HG02623 (cell line): Measurements from ENCODE around the gene BCL2L1.

Source experiments
- ATAC-seq: cut with Tn5 transposase; IDR thresholded peaks from one replicate; pipeline ENCODE4 v1.9.1; 2021; ENCODE audit warnings: moderate library complexity; ENCODE audit not compliant: unreplicated experiment

BCL2L1 gene

DNA sequence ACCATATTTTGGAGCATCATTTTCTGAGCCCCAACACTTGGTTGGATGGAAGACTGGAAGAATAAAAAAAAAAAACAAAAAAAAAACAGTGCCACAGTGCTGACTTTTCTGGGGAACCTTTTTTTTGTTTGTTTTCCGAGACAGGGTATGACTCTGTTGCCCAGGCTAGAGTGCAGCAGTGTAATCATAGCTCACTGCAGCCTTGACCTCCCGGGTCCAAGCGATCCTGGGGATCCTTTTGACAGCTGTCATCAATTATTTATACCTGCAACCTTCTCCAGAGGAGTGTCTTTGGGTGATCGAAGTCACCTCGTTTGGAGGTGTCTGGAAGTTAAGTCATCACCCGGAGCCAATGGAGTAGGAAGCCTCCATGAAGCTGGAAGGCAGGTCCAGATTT, 8.7 kb upstream of the BCL2L1 start:
- ATAC-seq: no peak

DNA sequence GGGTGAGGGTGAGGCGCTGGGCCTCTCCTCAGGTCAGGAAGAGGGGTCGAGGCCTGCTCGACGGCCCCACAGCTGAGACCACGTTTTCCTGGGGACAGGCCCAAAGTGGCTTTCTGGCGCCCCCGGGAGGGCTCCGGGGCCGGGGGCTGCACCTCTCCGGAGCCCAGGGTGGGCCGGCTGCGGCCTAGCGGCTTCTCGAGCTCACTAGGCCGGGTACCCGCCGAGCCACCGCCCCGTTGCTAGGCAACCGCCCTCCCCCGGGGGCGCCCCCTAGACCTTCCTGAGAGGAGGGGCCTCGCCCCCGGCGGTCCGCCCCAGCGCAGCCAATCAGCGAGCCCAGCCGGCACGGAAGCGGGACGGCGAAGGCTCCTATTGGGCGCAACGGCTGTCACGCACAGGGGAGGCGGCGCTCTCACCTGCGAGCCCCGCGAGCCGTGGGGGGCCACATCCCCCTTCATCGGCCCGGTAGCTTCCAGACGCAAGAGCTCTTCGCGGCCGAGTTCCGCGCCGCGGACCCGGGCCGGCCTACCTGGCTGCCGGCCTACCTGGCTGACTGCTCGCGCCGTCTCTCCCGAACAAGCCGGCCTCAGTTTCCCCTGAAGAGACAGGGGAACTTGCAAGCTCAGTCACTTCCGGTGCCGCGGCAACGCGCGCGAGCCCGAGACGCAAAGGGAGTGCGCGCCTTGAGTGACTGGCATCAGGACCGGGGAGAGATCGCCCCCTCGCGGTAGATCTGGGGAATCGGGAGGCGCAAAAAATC, 831 bp upstream of the BCL2L1 start:
- peak; percentile 85 for ATAC-seq

DNA sequence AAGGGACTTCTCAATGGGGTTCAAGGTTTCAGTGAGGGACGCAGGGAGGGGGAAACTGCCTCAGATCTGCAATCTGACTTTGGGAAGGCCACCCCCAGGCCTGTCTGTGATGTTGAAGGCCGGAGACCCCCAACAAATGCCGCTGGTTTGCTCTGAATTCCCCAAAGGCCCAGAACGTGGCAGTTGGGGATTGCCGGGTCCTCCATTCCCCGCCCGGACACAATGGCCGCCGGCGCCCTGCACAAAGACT, 326 bp upstream of the BCL2L1 start:
- ATAC-seq: peak; percentile 6

DNA sequence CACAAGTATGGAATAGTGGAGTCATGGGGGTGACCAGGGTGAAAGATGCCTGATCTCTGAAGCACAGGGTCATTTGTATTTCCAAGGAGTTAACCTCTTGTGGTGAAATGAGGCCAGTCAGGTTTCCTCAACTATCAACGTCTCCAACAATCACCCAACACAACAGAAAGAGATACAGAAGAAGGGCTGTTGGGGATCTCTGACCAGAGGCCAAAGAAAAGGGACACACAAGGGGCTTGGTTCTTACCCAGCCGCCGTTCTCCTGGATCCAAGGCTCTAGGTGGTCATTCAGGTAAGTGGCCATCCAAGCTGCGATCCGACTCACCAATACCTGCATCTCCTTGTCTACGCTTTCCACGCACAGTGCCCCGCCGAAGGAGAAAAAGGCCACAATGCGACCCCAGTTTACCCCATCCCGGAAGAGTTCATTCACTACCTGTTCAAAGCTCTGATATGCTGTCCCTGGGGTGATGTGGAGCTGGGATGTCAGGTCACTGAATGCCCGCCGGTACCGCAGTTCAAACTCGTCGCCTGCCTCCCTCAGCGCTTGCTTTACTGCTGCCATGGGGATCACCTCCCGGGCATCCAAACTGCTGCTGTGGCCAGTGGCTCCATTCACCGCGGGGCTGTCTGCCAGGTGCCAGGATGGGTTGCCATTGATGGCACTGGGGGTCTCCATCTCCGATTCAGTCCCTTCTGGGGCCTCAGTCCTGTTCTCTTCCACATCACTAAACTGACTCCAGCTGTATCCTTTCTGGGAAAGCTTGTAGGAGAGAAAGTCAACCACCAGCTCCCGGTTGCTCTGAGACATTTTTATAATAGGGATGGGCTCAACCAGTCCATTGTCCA, 1.0 kb downstream of the BCL2L1 start:
- no peak for ATAC-seq

DNA sequence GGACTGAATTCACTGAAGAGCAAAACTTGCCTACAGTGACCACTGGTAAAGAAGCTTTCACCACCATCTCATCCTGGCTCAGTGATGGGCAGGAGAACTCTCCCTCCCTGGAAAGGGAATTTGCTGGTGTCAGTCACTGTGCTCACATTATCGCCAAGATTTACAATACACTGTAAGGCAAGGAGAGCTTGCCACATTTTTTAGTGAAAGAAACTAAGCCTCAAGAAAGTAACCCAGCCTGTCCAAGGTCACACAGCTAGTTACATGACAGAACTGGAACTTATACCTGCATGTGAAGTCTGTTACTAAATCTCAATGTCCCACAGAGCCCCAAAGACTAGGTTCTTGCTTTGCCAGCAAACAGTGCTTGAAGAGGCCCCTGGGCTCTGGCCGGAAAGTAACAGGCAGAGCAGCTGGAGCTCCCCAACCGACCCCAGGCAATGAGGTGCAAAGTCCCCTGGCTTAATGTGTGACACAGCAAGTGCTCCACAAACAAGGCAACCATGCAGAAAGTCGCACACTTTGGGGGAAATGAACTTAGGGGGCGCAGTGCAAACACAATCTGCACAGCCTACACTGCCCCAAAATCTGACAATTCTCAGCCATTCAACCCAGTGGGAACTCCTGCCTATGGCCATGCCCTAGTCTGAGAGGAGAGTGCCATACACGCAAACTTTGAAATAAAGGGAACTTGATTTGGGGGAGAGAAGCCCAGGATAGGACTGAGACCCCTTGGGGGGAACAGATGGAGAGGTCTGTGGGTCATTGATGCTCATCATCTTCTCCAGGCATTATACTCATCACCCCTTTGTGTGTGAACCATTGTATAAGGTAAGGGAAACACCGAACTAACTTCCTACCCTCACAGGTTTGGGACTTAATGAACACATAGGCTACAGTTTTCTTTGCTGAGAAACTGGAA, 1.9 kb downstream of the BCL2L1 start:
- no peak for ATAC-seq

DNA sequence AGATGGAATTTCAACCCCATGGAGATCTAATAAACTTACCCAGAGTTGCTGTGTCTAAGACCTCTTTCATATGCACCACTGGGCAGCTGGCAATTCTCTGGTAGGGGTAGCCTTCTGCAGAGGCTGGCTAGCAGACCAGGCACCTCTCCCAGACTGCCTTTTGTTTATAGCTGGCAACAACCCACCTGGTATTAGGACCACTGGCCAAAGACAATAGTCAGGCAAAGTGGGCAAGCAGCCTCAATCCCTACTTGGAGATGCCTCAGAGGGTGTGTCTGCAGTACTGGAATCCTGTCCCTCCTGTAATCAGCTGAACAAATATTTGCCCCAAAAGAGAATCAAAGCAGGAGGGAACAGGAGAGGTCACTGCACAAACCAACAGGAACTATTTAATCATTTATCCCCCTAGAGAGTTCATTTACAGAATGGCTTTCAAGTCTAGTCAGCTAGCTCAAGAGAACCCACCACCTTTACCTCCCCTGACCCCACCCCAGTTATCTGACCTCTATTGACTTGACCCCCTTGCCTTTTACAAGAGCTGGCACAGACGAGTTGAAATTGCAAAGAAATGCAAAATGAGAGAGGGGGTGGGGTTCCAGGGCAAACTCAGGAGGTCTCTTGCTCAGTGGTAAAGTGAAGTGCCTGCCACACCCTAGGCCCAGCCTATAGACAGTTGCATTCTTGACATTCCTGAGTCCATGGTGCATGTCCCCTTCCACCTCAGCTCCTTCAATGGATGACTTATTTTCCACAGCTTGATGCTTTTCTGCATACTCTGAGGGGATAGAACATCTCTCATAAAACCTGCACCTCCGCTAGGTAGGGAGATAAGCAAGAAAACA, 2.8 kb downstream of the BCL2L1 start:
- no peak for ATAC-seq

DNA sequence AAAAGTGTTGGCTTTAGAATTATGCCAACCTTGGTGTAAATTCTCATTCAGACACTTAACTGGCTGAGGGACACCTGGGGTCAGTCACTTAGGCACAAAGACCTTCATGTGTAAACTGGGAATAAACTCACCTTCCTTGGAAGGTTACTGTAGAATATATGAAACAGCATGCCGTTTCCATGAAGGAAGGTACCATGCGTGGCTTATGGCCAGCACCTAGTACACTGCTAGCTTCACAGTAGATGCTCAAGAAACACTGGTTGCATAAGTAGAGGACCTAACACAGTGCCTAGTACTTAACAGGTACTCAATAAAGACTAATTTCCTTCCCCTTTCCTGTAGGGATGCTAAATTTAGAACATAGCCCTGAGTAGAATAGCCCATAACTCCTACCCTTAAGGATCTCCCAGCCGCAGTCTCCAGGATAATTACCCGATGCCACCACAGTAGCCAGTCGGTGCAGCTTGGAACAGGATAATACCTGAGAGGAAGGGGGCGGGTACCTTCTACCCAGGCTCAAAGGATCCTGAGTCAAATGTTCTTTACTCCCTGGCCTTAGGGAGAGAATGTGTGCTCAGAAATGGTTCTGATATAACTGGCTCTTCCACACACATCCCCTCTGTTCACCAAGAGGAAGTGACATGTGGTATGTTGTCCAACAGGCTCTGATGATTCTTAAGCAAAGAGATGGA, 3.6 kb downstream of the BCL2L1 start:
- ATAC-seq: no peak

DNA sequence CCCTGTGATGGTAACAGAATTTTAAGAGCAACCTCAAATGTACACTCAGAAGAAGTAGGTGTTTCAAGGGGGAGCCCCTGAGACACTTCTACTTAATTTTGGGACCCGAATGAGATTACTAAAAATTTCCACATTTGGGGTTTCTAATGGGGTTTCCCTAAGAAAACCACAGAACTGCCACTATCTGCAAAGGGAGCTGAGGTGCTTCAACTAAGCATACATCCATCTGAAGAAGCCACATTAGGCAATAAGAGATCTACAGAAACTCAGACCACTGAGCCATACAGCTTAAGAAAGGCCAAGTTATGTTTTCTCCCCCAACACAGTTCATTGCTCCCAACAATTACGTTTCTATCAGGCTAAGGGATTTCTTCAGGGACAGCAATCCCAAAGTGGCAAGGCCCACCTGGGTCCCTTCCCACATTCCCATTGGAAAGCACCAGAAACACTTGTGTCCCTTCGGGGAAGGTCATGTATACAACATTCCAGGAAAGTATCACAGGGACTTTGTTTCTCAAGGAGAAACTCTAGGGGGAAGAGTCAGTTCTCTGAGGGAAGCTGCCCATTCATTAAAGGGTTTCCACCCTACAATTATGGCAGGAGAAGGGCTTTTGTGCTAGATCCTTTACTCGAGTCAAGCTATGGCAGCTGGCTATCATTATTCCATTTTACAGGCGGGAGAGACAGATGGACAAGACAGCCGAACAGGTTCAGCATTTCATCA, 5.0 kb downstream of the BCL2L1 start:
- peak; percentile 42 for ATAC-seq

DNA sequence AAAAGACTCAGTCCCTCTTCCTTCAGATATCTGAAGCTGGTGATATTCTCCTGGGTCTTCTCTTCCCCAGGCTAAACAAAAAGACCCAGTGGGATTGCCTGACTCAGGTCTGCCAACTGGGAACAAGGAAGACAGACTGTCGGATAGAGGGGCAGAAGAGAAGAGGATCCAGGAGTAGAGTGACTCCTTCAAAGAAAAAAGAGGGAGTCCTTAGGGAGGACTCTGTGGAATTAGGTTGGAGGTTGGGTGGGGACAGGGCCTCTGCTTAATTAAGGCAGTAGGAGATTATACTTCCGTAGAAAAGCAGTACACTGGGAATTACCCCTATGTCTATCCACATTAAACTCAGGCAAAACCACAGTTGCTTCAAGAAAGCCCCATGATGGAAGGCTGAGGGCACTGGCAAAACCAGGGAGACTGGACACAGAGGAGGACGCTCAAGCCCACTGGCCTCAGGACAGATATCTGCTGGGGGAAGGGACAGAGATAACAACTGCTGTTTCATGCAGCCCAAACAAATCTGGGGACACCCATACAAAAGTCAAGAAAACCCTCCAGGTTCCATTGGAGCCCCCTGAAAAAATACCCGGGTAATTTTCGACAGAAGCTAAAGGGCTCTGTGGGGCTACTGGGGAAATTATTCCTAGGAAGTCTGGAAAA, 5.7 kb downstream of the BCL2L1 start:
- ATAC-seq: peak; percentile 12

DNA sequence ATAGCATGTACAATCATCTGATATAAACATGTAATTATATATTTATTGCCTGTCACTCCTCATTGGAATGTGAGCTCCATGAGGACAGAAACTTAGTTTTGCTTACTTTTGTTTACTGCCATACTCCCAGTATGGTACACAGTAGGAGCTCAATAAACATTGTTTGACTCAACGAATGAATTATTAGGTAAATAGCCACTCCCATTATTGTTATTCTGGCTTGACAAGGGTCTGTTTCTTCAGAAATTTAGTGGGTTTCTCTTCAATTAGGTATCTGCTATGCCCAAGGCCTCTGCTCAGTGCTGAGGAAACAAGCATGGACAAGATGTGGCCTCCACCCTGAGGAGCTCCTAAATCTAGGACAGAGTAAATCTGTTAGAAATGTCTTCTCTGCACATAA, 6.3 kb downstream of the BCL2L1 start:
- ATAC-seq: no peak

DNA sequence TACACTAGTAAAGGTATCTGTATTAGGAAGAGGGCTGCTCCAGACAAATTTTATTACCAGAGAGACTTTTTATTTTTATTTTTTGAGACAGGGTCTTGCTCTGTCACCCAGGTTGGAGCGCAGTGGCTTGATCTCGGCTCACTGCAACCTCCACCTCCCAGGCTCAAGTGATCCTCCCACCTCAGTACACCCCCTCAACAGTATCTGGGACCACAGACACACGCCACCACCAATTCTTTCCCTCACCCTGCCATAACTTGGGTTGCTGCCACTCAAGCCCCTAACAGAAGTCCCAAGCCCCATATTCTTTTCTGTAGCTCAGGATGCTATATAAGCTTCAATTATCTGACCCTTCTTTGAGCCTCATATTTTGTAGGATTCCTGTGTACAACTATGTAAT, 6.9 kb downstream of the BCL2L1 start:
- no peak for ATAC-seq

DNA sequence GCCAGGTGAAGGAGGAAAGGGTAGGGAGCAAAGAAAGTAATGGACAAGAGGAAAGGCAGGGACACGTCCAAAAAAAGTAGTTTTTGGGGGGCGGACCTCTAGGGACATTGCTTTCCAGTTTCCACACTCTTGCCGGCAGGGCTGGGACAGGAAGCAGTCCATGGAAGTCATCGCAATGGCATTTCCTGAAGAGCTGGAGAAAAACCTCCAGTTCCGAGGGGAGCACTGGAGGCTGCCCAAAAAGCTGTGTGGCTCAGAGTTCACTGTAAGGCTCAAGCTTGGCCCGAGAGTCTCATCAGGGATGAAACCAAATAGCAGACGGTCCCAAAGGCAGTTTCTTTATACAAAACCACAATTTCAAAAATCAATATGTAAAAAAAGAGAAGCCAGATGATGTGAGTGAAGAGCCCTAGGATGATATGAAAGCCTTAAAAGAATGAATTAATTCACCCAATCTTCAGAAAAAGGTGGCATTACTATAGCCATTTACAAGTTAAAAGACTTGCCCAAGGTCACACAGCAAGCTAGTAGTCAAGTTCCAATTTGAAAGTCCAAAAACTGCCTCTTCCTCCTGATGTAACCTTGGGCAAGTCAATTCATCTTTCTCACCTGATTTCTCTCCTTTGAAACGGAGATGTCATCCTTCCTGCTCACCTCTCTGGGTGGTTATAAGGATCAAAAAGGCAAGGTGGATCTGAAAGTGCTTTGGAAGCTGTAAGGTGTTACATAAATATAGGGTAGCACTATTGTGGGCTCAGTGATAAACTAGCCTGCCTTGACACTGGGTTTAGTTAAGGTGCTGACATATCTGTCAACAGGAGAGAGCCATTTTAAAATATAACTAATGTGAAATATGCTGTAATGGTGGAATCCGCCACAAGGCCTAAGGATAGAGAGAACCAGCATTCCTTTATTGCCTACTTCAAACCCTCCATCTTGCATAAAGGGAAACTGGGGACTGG, 9.1 kb downstream of the BCL2L1 start:
- no peak for ATAC-seq

DNA sequence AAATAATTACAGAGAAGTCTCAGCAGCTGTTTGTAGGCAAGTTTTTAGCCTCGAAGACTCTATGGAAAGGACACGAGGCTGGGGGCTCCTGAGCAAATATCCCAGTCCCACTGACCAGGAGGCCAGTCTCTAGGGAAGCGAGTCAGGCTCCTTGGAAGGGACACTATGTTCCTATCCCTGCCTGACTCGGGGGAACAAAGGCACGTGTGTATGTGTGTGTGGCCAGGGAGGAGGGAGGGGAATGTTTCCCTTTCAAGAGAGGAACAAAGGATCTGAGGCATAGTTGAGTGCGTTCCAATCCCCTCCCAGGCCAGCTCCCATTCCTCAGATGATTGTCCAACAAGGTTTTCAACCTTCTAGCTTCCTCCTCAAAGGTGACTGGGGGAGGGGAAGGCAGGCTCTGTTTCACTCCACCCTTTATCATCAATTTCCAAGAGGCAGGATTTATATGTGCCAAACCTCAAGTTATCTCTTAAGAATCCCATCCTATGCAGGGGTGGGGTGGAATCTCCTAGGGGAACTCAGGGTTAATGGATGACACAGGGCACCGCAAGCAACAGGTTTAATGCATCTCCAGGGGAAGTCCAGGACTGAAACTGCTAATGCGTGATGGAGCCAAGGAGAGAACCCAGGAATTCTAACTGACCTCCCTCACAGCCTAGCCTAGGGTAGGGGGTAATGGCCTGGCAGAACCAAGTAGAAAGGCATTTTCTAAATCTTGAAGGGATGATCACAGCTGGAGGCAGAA, 9.9 kb downstream of the BCL2L1 start:
- ATAC-seq: no peak

DNA sequence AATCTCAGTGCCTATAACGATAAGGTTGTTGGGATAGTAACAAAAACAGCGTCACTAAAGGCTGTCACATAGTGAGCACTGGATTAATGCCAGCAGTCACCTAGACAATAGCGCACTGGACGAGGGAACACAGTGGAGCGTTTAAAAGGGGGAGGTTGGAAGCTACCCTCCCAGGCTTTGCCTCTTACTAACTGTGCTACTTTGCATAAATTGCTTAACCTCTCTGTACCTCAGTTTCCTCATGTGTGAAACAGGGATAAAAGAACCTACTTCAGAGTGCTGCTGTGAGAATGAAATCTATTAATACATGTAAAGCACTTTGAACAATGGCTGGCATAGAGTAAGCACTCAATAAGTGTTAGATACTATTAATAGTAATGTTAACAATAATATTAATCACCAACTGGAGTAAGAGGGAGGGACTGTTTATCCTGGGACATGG, 10.5 kb downstream of the BCL2L1 start:
- ATAC-seq: no peak

DNA sequence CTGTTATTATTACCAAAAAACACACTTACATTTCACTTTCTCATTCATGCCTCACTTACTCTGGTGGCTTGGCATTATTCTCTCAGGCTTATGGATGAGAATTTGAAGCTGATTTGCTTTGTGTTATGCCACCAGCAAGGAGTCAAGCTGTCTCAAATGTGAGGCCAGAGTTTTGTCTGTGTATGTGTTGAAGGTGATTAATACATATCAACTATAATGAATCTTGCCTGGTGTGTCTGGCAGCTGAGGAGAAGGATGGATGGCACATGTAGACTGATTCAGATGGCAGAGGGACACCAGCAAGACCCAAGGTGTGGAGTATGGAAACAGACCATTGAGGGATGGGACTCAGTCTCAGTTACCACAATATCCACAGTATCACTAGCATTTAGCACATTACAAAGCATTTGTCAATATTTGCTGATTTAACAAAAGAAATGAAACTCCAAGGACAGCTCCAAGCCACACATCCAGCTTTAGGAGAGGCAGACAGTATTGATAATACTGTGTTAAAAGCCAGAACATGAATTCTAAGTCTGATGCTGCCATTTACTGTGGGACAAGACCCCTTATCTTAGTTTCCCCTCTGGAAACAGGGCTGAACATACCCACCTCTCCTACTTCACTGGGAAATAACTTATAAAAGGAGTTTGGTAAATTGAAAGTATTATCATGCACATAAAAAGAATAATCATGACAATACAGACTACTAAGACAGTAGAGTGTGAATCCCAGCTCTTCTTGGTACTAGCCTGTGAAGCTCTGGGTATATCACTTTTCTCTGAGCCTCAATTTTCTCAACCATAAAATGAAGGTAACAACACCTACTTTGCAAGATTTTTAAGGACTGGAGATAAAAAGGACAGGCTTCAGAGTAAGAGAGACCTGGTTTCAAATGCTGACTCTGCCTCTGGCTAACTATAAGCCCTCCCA, 11.2 kb downstream of the BCL2L1 start:
- no peak for ATAC-seq
